ENCODE data around the gene ISYNA1.

ISYNA1 gene

DNA sequence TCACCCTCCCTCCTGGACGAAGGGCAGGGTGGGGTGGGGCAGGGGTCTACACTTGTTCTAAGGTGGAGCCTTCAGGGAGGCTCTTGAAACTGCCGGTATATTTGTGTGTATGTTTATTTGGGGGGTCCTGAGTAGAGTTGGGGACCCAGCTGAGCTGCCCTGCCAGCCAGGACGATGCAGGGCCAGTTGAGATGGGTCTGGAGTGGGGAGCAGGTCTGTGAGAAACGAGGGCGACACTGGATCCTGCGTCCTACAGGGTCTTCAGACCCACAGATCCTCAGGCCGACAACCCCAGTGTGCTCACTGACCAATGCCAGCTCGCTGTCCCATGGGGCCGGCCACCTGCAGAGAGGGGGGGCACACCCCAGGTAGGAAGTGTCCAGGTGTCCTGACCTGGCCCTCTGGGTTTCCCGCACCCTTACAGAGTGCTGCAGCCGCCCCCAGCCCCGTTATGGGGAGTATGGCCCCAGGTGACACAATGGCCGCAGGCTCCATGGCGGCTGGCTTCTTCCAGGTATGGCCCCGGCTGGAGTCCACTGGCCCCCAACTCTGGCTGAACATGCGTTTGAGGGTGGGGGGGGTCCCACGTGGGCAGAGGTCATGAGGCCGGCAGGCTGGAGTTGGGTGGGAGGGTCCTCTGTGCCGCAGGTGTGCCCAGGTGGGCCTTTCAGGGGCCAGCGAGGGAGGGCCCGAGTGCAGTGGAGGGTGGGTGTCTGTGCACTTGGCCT, 7.4 kb downstream of the ISYNA1 start:
- no peak for DNase-seq

DNA sequence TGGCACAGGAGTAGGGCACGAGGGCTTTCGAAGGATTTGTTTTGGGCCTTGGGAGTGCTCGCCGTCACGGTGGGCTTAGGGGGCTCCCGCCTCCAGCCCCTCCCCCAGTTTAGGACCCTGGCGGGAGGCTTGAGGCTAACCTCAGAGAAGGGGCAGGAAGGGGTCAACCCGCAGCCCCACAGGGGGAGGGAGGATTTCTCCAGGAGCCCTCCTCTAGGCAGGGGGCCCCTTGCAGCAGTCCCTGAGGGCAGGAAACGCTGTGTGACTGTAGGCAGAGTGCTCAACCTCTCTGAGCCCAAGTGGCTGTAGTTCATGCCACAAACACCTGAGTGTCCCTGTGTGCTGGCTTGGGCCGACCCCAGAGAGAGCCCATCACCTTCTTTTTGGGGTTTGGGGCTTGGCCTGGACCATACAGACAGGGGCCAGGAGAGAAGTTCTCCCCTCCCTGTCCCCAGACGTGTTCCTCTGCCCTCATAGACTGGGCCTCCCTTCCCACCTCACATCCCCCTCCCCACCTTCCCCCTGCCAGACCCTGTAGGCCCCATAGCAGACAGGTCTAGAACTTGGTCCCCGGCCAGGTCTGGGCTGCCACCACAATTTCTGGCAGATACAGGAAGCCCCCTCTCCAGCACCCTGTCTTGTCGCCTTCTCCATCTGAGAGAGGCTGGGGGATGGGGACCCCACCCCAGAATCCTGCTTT, 8.1 kb downstream of the ISYNA1 start:
- DNase-seq = no peak

DNA sequence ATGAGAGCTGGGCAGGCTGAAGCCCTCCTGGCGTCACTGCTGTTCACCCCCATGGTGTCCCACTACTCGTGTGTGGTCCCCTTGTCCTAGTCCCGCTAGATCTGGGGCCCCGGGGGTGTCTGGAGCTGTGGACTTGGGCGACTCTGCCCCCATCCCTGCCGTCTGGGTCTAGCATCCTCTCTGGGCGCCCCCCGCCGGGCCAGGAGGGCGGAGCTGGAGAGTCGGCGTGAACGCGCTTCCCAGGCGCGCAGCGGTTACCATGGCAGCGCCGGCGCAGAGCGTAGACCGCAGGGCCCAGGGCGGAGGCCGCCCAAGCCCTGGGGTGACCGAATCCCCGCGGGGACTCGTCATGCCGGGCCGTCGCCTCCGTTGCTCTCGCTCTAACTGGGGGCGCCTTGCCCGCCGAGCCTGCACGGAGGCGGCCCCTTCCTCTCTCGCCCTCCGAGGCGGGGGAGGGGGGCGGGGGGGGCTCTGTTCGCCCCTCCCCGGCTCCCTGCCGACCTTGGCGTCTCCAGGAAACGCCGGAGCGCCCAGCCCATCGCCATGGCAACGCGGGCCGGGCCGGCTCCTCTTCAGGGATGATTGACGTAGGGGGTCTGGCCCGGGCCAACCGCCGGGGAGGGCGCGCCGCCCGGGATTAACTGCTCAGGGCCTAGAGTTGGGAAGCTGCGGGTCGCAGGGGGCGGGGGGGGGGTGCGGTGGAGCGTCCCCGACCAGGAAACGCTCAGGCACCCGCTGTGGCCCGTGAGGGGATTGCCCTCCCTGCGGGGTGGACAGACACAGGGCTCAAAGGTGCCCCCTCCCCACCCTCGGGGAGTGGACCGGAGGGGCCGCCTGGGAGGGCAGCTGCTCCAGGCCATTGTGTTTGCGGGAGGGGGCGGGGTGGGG, 8.9 kb downstream of the ISYNA1 start:
- DNase-seq = peak; percentile 72

DNA sequence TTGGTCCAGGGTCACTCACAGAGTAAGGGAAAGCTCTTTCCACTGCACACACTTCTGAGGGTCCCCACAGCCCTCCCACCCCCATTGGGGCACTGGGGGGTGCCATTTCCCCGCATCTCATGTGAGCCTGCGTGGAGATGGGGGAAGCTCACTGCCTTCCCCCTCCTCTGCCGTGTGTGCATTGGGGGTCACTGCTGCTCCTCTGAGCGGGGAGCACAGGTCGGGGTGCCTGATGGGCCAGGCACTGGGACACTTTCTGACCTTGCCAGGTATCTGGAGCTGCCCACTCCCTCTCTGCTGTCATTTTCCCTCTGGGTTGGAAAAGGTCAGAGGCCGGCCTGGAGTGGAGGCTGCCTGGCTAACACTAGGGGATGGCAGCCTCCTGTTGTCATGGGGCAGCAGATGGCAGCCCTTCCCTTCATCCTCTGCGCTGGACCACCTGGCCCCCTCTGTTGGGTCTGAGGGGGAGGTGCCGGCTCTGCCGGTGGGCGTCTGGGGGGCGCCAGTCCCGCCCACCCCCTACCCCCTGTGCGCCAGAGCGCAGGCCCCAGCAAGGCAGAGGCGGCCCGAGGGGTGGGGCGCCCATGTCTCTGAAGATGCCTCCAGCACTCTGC, 9.7 kb downstream of the ISYNA1 start:
- DNase-seq = no peak

DNA sequence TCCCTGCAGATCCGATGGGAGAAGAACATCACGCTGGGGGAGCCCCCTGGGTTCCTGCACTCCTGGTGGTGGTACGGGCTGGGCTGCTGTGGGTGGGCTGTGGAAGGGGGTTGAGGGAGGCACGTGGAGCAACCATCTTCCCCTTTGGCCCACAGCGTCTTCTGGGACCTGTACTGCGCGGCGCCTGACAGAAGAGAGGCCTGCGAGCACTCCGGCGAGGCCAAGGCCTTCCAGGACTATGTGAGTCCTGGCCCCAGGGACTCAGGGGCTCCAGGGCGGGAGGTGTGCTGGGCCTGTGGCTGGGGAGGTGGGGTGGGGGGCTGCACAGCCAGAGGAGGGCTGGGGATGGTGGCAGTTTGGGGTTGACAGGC, 10.2 kb downstream of the ISYNA1 start:
- DNase-seq = no peak

DNA sequence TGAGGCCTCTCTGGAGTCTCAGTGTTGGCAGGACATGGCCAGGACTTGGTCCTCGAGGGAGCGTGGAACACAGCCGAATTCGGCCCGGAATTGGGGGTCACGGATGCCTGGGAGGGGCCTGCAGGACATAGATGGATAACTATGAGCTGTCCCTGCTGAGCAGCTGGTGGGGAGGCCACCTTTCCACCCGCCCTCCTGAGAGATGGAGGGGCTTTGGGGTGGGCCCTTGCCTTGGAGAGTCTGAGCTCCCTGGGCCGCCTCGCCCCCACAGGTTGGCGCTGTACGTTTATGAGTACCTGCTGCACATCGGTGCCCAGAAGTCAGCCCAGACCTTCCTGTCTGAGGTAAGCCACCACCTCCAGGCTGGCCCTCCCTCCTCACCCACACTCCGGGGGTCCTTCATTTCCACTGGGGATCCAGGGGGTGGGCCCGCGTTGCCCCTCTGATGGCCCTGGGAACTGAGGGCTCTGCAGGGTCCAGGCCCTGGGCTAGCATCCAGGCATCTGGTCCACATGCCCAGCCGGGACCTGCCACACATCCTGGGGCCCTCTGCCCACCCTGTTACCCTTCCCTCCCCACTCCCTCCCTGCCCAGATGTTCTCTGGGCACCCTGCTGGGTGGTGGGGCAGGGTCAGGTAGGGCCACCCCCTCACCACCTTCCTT, 10.7 kb downstream of the ISYNA1 start:
- no peak for DNase-seq

DNA sequence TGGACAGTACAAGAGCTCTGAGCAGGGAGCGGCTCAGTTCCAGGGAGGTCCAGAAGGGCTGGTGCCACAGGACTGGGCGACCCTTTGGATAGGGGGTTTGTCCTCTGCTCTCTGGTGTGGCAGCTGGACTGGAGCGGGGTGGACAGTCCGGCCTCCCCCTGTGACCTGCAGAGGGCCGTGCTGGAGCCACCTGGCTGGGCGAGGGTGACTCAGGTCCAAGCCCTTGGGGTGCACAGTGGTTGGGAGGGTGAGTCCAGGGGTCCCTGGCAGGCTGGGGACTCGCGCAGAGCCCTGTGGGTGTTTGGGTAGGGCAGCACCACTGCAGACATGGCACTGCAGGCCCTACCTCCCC, 11.5 kb downstream of the ISYNA1 start:
- DNase-seq = no peak

DNA sequence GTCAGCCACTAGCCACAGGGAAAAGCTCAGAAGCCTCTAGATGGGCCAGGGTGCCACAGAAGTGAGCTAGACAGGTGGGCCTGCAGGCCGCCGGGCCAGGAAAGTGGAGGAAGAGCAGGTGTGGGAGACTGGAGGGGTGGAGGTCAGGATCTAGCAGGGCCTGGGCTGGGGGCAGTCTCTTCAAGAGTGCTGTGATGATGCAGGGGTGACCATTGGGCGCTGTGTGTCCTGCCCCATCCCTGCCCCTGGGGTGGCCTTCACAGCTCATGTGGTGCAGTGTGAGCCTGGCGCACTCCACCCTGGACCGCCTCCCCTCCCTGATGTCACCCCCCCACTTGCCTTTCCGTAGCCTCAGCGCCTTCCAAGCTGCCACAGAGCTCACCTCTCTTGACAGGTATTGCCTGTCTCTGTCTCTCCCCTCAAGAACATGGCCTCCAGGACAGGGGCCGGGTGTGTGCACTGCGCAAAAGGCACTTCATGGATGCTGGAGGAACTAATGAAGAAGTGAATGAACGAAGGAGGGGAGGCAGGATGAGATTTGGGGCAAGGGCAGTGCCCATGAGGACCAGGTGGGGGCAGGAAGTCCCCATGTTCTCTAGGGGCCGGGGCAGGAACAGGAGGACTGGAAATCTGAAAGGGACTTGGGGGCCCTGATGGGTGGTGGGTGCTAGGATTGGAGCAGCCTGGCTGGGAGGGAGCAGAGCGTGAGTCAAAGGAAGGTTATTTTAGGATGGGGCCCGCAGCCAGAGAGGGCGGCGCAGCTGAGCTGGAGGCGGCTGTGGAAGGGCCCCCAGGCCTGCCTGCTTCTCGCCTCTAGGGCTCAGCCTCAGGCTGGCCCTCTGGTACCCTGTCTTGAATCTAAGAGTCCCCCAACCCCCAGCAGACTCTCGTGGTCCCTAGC, 12.2 kb downstream of the ISYNA1 start:
- no peak for DNase-seq

DNA sequence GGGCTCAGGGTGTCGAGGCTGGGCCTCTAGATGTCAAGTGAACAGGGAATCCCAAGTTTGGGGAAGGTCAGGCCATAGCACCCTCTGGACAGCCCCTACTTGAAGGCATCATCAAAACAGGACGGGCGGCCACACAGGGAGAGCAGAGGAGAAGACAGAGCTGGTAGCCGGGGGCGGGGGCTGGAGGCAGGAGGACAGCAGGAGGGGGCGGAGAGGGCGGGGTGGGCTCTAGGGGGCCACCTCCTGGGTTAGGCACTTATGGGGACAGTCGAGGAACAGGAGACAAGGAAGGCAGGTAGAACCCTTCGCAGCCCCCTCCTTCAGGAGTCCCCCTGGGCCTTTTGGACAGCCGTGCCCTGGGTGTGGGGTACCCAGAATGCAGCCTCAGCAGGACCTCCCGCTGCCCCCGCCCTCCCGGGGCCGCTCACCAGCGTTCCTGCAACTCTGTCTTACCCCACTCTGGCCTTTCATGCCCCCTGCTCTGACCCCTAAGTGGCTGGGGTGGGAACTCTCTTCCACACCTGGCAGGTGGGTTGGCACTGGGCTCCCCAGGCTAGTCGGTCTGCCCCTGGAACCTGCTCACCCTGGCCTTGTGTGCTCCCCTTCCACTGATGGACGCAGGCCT, 12.9 kb downstream of the ISYNA1 start:
- no peak for DNase-seq

DNA sequence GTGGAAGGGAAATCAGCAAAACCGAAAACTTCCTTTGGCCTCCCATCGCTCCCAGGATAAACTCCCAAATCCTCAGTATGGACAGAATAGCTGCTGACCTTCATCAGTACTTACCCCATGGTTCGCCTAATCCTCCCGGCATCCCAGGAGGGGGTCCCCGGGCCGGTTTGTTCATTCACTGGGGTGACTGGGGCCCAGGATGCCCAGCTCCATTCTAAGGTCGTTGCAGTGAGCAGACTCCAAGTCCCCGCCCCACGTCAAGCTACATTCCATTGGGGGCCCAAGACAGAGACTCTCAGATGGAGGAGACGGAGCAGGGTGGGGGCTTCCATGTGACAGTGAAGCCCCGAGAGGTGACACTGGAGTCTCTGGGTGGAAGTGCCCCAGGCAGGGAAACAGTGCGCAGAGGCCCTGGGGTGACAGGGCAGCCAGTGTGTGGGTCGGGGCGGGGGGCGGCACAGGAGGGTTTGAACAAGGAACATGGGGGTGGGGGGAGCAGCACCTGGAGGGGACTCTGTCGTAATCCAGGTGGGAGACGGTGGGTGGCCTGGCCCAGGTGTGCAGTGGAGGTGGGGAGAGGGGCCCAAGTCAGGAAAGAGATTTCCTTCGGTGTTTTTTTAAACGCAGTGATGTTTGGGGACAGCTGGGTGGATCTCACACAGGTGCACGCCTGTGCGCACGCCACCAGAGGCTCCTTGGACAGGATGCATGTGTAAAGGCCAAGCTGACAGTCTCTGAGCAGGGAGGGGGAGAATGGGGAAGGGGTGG, 13.6 kb downstream of the ISYNA1 start:
- DNase-seq = no peak

DNA sequence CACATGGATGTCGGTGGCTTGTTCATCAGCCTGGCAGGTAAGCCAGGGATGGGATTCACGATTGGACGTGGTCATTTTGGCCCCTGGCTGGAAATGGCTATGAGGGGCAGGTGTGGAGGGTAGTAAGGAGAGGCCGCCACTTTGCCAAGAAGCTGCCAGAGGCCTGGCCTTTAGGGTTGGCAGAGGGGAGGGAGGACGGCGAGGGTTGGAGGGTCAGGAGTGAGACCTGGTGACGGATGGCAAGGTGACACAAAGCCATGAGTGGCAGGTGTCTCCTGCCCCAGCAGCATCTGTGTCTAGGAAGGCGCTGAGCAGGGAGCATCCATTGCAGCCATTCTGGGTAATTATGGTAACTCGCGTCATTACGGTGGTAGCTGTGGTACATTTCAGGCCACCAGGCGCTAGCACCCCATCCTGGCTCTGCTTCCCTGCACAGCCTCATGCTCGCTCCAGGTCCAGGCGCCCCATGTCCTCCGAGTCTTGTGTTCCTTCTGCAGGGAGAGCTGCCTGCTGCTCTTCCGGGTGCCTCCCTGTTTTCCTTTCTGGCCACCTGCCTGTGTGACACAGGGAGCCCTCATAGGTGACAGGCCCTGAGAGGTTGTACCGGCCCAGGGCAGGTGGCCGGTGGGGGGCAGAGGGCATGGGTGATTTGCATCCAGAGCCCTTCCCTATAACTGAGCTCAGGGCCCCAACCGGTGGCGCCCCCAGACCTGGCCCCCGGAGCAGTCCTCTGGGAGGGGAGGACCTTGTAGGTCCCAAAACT, 14.5 kb downstream of the ISYNA1 start:
- DNase-seq = no peak

DNA sequence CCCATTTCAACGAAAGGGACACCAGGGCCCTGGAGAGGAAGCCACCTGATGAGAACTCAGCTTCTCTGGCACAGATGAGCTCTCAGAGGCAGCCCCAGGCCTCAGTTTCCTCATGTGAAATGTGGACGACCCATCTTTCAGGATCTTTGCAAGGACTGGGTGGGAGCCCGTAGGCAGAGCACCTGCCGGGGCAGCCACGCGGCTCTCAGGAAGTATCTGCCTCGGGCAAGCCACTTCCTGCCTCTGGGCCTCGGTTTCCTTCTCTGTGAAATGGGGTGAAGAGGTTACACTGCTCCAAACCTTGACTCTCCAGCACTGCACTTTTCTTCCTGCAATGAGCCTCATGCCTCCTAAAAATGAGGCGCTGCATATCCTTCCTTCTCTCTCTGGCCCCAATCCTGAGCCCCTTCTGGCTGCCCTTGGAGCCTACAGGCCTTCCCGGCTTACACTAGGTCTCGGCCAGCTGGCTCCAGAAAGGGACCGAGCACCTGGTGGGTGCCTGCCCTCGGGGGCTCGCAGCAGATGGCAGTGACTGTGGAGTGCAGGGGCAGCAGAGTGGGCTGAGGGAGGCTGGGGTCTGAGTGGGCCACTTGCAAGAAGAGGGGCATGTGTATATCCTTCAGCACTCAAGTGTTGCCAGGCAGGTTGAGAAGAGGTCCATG, 15.3 kb downstream of the ISYNA1 start:
- DNase-seq = no peak

DNA sequence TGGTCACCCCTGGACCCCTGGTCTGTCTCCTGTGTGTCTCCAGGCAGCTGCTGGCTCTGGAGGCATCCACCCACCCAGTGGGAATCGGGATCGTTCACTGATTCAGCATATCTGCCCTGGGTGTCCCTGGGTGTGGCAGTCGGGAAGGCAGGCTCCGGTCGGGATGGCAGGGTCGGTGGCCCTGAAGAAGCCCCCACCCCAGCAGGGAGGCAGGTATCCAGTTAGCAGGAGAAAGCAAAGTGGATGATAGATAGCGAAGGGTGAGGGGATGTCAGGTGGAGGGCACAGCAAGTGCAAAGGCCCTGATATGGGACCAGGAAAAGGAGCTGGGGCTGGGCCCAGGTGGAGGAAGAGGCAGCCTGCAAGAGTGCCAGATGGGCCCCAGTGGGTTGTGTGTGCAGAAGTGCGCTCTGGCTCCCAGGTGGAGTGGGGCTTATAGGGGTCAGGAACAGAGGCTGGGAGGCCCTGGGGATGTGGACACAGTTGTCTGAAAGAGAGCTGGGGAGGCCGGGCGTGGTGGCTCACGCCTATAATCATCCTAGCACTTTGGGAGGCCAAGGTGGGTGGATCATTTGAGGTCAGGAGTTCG, 16.5 kb downstream of the ISYNA1 start:
- DNase-seq = no peak

DNA sequence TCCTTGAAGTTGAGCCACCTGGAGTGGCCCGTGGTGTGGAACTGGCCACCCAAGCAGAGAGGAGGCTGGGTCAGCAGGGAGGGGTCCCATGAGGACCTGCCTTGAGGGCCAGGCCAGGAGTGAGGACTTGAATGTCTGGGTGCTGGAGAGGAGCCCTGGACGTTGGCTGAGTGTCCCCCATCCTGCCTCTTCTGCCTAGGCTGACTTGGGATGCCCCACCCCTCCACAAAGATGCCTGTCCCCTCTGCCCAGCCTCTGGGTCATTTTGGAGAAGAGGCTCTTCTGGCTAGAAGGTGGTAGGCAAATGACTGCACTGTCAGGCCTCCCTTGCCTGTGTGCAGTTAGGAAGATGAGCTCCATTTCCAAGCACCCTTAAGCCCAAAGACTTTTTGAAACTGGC, 17.0 kb downstream of the ISYNA1 start:
- DNase-seq = no peak

DNA sequence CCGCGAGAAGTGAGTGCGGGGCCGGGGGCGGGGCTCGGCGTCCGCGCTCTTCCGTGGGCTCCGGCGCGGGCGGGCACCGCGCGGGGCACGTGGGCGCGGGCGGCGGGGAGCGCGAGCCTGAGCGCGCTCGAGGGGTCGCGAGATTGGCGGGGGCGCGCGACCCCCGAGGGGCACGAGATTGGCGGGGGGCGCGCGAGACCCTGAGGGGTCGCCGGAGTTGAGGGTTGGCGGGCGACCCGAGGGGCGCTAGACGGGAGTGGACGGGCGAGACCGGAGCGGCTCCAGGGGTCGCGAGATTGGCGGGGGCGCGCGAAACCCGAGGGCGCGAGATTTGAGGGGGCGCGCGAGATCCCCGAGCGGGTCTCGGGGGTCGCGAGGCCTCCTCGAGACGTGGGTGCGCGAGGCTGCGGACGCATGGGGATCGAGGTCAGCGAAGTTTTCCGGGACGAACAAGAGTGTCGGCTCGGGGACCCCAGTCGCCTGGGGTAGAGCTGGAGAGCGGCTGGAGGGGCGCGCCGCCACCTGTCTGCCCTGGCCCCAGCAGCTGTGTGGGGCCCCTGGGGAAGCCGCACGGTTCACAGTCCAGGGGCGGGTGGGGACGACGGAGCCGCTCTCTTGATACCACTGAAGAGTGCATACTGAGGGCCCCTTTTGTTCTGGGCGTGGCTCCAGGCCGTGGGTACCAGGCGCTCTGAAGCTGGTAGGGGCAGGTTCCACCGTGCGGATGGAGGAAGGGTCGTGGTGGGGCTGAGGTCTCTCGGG, 18.1 kb downstream of the ISYNA1 start:
- no peak for DNase-seq

DNA sequence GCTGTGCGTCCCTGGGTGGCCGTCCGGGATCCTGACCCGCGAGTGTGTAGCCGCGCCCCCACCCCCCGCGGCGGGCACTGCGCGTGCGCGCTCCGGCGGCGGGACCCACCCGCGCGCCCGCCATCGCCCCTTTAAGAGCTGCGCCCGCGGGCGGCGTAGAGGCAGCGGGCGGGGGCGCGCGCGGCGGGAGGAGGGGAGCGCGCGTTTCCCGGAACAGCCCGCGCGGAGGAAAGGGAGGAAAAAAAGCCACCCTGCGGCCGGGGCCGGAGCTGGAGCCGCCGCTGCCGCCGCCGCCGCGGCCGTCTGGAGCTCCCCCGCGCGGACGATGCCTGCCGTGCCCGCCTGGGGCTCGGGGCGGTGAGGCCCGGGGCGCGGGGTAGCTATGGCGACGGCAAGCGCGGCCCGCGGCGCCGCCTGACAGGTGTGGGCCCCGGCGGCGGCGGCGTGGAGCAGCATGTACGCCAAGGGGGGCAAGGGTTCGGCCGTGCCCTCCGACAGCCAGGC, 18.7 kb downstream of the ISYNA1 start, which contains the start of gene SSBP4:
TSS of gene SSBP4 (plus strand) at position 204 of the 504 bp plus-strand sequence. CDS start at position 455, 251 bp downstream.
- DNase-seq = peak; percentile 67

DNA sequence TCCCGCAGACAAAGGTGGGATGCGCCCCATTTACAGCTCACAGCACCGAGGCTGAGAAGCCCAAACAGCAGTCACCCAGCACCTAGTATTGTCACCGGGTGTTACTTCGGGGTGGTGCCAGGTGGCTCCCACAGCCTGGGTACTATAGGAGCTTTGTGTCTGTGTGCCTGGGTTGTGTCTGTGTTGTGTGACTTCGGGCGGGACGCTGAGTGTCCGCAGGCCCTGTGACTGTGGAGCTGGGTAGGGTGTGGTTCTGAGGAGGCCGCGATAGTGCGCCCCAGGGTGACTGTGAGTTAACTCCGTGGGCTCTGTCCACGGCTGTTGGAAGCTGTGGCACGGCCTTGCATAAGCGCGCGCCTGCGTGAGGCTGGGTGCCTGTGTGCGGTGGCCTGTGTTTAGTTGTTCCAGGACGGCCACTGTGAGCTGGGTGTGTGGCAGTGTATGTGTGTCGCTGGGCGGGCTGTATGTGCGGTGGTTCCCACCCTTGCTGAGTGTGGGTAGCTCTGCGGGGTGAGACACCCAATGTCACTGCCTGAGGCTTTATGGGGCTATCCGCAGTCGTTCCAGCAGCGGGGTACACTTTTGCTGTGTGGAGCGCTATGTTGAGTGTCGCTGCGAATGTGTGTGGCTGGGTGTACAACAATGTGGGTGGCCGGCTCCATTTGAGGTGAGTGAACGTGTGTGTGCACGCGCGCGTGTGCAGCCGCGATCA, 19.3 kb downstream of the ISYNA1 start:
- DNase-seq = peak; percentile 59
